Duodenal mucosa (tissue), 2 donors: ENCODE data around the gene MYLK.

Experiments used
- H3K27ac ChIP-seq: one replicate; pipeline ENCODE4 v1.7.0; 2013; ENCODE audit warnings: low read depth, low read length
- H3K27me3 ChIP-seq, 2 donors: one replicate each; pipeline ENCODE4 v1.7.0; 2013; ENCODE audit warnings: low read length in 2 of 2, control low read depth in 1 of 2; ENCODE audit not compliant: insufficient read depth in 2 of 2, control insufficient read depth in 1 of 2
- H3K36me3 ChIP-seq, 2 donors: one replicate each; pipeline ENCODE4 v1.7.0; 2013; ENCODE audit warnings: low read length in 2 of 2, control low read depth in 1 of 2; ENCODE audit not compliant: insufficient read depth in 2 of 2, control insufficient read depth in 1 of 2
- H3K4me1 ChIP-seq, 2 donors: one replicate each; pipeline ENCODE4 v1.7.0; 2013; ENCODE audit warnings: low read length in 2 of 2, control low read depth in 1 of 2; ENCODE audit not compliant: insufficient read depth in 2 of 2, control insufficient read depth in 1 of 2
- H3K4me3 ChIP-seq, 2 donors: one replicate each; pipeline ENCODE4 v1.7.0; 2013; ENCODE audit warnings: low read length in 2 of 2, low read depth in 1 of 2
- H3K9ac ChIP-seq, 2 donors: one replicate each; pipeline ENCODE4 v1.7.0; 2013; ENCODE audit warnings: low read length in 2 of 2, low read depth in 1 of 2
- H3K9me3 ChIP-seq, 2 donors: one replicate each; pipeline ENCODE4 v1.7.0; 2013; ENCODE audit warnings: low read length in 2 of 2, control low read depth in 1 of 2; ENCODE audit not compliant: control insufficient read depth in 1 of 2

MYLK gene

DNA sequence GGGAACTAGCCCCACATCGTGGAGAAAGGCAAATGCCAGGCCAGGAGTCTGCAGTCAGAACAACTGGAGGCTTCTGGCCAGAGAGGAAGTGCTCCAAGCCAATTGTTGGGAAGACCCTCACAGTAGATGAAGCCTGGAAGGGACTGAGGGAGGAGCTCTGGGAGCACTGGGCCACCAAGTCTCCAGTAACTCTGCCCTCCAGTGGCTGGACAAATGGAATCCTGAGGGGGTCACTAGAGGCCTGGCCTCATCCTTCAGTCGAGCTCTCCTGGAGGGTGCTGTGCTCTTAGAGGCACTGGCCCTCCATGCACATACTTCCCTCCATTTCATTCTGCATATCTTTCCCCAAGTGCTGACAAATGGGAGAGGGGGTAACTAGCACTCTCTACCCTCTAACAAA, 103.0 kb downstream of the MYLK start:
- Histone ChIP-seq H3K4me3 (no peak overlapping the region), H3K9ac (no peak overlapping the region), H3K27ac (no peak overlapping the region), H3K27me3 (no peaks in the 10 kb centered on the region), H3K36me3 (no peaks in the 10 kb centered on the region), H3K9me3 (no peaks in the 10 kb centered on the region), H3K4me1 (peaks cover 6 to 7% of the 10 kb centered on the region in 2 donors)

DNA sequence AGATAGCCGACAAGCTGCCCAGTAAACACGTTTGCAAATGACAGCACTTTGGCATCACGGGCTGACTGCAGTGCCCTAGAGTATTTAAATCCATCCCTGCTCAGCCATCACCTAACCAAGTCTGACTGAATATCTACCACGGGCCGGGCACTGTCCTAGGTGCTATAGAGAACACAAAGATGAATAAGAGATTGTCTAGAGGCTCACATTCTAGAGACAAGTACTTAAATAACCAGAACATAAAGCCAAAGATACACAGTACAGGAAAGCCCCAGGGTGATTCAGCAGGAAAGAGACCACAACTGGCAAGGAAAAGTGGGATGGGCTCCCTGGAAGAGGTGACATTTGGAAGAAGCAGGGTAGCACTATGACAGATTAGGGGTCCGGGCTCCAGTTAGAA, 103.5 kb downstream of the MYLK start:
- H3K9ac ChIP-seq: no peak overlapping the region
- no peaks in the 10 kb centered on the region for H3K27me3 ChIP-seq
- H3K4me3 ChIP-seq: no peak overlapping the region
- H3K27ac ChIP-seq: no peak overlapping the region
- no peaks in the 10 kb centered on the region for H3K36me3 ChIP-seq
- no peaks in the 10 kb centered on the region for H3K9me3 ChIP-seq
- peaks cover 6 to 7% of the 10 kb centered on the region in 2 donors for H3K4me1 ChIP-seq

DNA sequence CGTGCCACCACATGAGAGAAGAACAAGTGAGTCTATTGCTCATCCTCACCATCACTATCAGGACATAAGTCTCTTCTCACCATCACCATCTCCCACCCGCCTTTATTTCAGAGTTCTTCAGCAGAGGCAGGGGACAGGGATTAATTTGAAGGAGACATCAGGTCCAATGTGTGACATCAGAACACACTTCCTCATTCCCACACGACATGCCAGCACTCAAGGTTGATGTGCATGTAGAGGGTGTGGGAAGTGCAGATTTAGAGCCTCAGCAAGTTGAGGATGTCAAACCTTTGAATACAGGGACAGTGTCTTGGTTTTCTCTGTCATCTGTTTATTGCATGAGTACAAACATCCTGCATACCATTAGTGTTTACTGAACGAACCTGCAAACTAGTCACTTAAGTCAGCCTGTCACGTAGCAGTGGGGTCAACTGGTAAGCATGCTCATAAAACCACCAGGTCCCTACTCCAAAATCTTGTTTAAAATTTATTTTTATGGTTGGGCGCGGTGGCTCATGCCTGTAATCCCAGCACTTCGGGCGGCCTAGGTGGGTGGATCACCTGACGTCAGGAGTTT, 104.4 kb downstream of the MYLK start:
- no peak overlapping the region for H3K9ac ChIP-seq

DNA sequence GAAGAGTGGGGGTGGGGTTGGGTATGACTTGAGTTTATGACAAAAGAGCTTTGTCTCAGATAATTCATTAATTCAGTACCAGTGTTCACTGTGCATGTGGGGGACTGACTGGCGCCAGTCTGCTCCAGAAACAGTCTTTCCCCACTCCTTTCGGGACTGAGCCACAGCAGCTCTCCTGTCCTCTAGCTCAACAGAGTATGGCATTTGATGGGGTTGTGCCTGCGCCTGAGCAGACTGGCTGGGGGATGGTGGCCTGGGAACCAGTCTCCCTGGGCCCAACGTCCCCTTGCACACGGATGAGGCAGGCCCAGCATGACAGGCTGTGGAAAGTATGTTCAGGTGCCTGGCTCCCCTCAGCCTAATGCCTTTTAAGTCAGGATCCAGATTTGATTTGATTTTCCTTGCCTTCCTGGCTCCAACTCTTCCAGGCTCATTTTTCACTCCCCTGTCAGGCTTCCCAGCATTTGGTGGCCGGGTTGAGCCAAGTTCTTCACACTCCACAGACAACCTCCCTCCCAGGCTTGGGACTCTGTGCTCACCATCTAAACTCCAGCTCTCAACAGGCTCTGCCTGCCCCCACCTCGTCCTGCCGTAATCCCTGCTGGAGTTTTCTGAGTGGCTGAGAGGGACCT, 105.0 kb downstream of the MYLK start:
- Histone ChIP-seq H3K27ac (no peak overlapping the region), H3K27me3 (no peaks in the 10 kb centered on the region), H3K9me3 (no peaks in the 10 kb centered on the region), H3K9ac (no peak overlapping the region), H3K4me3 (no peak overlapping the region), H3K36me3 (no peaks in the 10 kb centered on the region), H3K4me1 (peaks cover 6% of the 10 kb centered on the region in 2 donors)

More for the DNA sequence above, 104.4 kb downstream of the MYLK start:
- no peaks in the 10 kb centered on the region for H3K9me3 ChIP-seq
- no peaks in the 10 kb centered on the region for H3K36me3 ChIP-seq
- peaks cover 6 to 7% of the 10 kb centered on the region in 2 donors for H3K4me1 ChIP-seq
- H3K27me3 ChIP-seq: no peaks in the 10 kb centered on the region
- H3K4me3 ChIP-seq: no peak overlapping the region
- H3K27ac ChIP-seq: no peak overlapping the region

DNA sequence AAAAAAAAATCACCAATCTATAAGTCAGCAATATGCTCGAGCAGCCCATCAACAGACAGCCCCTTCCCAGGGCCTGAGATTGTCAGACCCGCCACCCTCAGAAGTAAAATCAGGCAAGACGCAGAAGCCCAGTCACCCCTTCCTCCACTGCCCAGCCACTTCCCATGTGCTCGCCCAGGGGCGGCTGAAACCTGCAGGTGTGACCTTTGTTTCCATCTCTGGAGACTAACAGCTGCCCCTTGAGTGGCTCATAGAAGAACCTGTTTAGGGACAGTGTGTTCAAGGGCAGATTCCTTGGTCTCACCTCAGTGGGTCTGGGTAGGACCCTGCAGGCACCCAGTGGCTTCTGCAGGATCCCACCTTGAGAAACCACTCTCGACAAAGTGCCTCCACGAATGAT, 105.6 kb downstream of the MYLK start:
- Histone ChIP-seq H3K27ac (no peak overlapping the region), H3K9ac (no peak overlapping the region), H3K27me3 (no peaks in the 10 kb centered on the region), H3K4me1 (peaks cover 0 to under 1% of the 10 kb centered on the region in 2 donors), H3K9me3 (no peaks in the 10 kb centered on the region), H3K36me3 (no peaks in the 10 kb centered on the region), H3K4me3 (no peak overlapping the region)

DNA sequence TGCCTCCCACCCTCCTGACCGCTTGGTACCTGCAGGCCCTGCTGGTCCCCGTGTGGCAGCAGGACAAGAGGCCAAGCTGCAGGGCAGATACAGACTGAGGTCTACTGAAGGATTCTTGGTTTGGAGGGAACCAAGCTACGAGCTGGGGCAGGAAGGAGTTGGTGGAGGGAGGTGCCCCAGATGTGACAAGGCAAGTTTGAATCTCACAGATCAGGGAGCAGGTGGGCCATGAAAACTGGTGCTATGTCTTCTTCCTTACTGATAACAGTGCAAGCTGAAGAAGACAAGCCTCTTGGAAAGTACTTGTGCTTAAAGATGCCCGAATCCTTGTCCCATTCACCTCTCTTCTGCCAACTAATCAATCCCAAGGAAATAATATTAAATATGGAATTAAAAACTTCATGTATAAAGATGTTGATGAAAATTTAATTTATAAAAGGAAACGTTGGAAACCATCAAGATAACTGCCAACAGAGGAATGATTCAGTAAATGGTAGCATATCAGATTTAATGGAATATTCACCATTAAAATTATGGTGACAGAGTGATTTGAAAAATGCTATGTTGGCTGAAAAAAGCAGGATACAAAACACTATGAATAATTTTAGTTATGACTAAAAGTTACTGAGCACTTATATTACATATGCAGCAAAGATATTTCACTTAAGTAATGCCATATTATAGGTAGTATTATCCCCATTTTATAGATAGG, 107.9 kb downstream of the MYLK start:
- Histone ChIP-seq H3K27ac (no peak overlapping the region), H3K27me3 (no peaks in the 10 kb centered on the region), H3K9ac (no peak overlapping the region), H3K4me1 (no peaks in the 10 kb centered on the region), H3K4me3 (no peak overlapping the region), H3K36me3 (no peaks in the 10 kb centered on the region), H3K9me3 (no peaks in the 10 kb centered on the region)

DNA sequence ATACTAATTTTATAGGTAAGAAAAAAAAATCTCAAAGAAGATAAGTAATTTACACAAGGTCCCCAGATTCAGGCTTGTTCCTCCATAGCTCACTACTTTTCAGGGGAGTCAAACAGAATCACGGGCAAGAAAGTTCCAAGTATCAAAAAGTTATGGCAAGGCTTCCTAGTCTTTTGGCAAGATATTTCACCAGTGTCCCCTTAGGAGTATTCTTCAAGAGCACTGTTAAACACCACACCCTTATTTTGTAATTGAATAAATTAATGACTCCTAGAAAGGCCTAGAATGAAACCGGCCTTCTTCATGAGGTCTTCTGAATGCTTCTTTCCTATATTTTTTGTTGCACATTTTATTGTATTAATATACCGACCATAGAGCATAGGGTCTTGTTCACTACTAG, 109.7 kb downstream of the MYLK start:
- Histone ChIP-seq H3K9ac (no peak overlapping the region), H3K27ac (no peak overlapping the region), H3K27me3 (no peaks in the 10 kb centered on the region), H3K4me3 (no peak overlapping the region), H3K4me1 (no peaks in the 10 kb centered on the region), H3K36me3 (no peaks in the 10 kb centered on the region), H3K9me3 (no peaks in the 10 kb centered on the region)

DNA sequence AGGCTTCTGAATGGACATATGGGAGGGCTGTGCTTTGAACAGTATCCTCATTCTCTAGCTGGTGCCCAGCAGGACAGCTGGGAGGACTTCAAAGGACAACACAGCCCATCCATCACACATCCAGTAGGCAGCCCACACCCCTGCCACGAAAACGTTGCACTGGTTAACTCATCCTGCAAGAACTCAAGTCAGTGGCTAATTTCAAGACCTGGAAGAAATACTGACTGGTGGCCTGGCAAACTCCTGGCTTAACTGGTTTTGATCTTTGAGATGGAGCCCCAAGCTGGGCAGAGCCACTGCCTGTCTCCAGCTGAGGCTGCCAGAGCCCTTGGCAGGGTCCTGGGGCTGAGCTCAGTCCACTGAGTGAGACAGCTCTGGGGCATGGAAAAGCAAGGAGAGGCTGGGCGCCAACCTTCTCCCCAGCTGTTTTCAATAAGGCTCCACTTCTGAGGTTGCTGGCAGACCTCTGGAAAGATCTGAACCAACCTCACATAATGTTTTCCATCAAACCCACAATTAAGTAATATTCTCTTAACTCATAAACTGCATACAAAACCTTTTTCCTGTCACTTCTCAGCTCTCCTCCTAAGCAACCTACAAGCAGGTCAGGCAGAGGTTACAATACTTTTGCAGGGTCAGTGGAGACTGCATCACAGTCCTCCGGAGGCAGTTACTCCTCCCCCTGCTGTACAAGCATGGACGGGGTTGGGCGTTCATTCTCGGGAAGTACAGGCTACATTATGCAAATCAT, 110.3 kb downstream of the MYLK start:
- H3K9ac ChIP-seq: no peak overlapping the region
- H3K4me3 ChIP-seq: no peak overlapping the region
- no peaks in the 10 kb centered on the region for H3K9me3 ChIP-seq
- no peaks in the 10 kb centered on the region for H3K27me3 ChIP-seq
- no peaks in the 10 kb centered on the region for H3K4me1 ChIP-seq
- no peaks in the 10 kb centered on the region for H3K36me3 ChIP-seq
- H3K27ac ChIP-seq: no peak overlapping the region

DNA sequence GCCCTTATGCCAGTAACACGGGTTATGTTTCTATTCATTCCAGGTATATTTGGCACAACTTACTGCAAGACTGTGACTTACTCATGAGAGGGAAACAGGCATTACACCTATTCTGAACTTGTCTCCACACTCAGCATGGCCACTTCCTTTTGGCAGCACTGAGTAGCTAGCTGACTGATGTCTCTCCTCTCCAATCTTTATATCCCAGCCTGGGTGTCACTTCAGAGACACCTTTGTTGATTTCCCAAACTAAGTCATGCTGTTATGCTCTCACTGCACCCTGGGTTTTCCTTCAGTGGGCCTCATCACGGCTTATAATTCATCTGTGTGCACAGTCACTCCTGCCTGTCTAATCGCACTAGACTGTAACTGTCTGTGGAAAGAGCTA, 114.8 kb downstream of the MYLK start:
- Histone ChIP-seq H3K9ac (no peak overlapping the region), H3K27me3 (no peaks in the 10 kb centered on the region)

More for the DNA sequence above, 114.8 kb downstream of the MYLK start:
- H3K4me3 ChIP-seq: no peak overlapping the region
- H3K4me1 ChIP-seq: no peaks in the 10 kb centered on the region
- no peaks in the 10 kb centered on the region for H3K9me3 ChIP-seq
- H3K36me3 ChIP-seq: no peaks in the 10 kb centered on the region
- no peak overlapping the region for H3K27ac ChIP-seq
